GM12878 (cell line): ENCODE data around the gene CDK5RAP1. TPM values are rescaled to one million over a fixed set of nuclear protein-coding genes. Genes with fewer than 3 reads are reported as not detected.

Experiments used
- ATAC-seq: fragments of 200-7000 bp; cut with Tn5 transposase; 3 replicates; pipeline ENCODE4 v1.9.1; 2020; ENCODE audit warnings: mild to moderate bottlenecking, moderate library complexity
- BruUV-seq: library from RNA; stranded (reverse); fragments of 400-500 nt; replicated peaks from 2 replicates; lab custom pipeline; 2021; lab: Mats Ljungman, UMichigan
- CTCF ChIA-PET: fragments of 300-600 bp; sonication (Branson Sonifier 250); formaldehyde crosslinking; extraction: SDS; loops from one replicate; lab custom pipeline; 2021; ENCODE audit warnings: inconsistent platforms; lab: Yijun Ruan, JAX
- POLR2A ChIA-PET: fragments of 350-600 bp; formaldehyde crosslinking; extraction: SDS; loops from one replicate; lab custom pipeline; 2021; ENCODE audit warnings: inconsistent platforms; lab: Charles Lee
- RAD21 ChIA-PET: fragments of 300-600 bp; sonication (Branson Sonifier 250); formaldehyde crosslinking; loops from one replicate; lab custom pipeline; 2023; ENCODE audit warnings: antibody characterized with exemption; ENCODE audit not compliant: unreplicated experiment; lab: Charles Lee
- SMC1A ChIA-PET: fragments of 300-600 bp; sonication (Branson Sonifier 250); formaldehyde crosslinking; loops from one replicate; lab custom pipeline; 2023; ENCODE audit not compliant: unreplicated experiment, uncharacterized antibody; lab: Charles Lee
- DNase-seq: peaks from one replicate; pipeline ENCODE4 v3.0.0-alpha.2; 2011; ENCODE audit warnings: low read depth, low spot score
- FAIRE-seq: peaks from 3 replicates; lab custom pipeline; 2011; peaks lifted over from hg19 to GRCh38; lab: Jason Lieb, UNC
- H2AFZ ChIP-seq: 2 replicates; pipeline ENCODE4 v1.6.0; 2011; ENCODE audit warnings: low read depth, low read length, control low read depth; ENCODE audit not compliant: control insufficient read depth
- H3K27ac ChIP-seq: 2 replicates; pipeline ENCODE4 v1.5.1; 2011; ENCODE audit warnings: control low read depth; ENCODE audit not compliant: control insufficient read depth, insufficient read depth
- H3K27me3 ChIP-seq, 2 experiments: replicated peaks in 1 of 2; 2 replicates each; pipeline versions ENCODE4 v1.6.0 to v1.6.1; 2011; ENCODE audit warnings: low read length in 1 of 2; ENCODE audit not compliant: control insufficient read depth in 2 of 2, insufficient read depth in 2 of 2
- H3K36me3 ChIP-seq, 2 experiments: 2 replicates each; pipeline ENCODE4 v1.5.1; 2011; ENCODE audit warnings: low read length in 1 of 2; ENCODE audit not compliant: control insufficient read depth in 2 of 2, insufficient read depth in 2 of 2
- H3K4me1 ChIP-seq: 2 replicates; pipeline ENCODE4 v1.6.1; 2011; ENCODE audit warnings: mild to moderate bottlenecking, low read length, moderate library complexity, mixed read lengths; ENCODE audit not compliant: control insufficient read depth, insufficient read depth
- H3K4me2 ChIP-seq: 2 replicates; pipeline ENCODE4 v1.6.0; 2011; ENCODE audit warnings: control low read depth; ENCODE audit not compliant: control insufficient read depth, insufficient read depth
- H3K4me3 ChIP-seq: fragments of 200-600 bp; sonication (generic); 2 replicates; pipeline ENCODE4 v1.5.1; 2016
- H3K79me2 ChIP-seq: 2 replicates; pipeline ENCODE4 v1.6.0; 2011; ENCODE audit warnings: low read length; ENCODE audit not compliant: control insufficient read depth, insufficient read depth
- H3K9ac ChIP-seq: 2 replicates; pipeline ENCODE4 v1.8.0; 2011; ENCODE audit warnings: low read length, control low read depth, mixed read lengths; ENCODE audit not compliant: control insufficient read depth, insufficient read depth
- H3K9me3 ChIP-seq: replicated peaks from 3 replicates; pipeline ENCODE4 v1.5.1; 2011; ENCODE audit warnings: mild to moderate bottlenecking, low read length; ENCODE audit not compliant: control insufficient read depth, insufficient read depth
- H4K20me1 ChIP-seq: 2 replicates; pipeline ENCODE4 v1.6.0; 2011; ENCODE audit not compliant: control insufficient read depth, insufficient read depth
- CBFB ChIP-seq: IDR thresholded peaks from 2 replicates; pipeline ENCODE4 v1.6.1; 2016; ENCODE audit warnings: antibody characterized with exemption, low read depth
- FOXK2 ChIP-seq: fragments of 450-650 bp; IDR thresholded peaks from 2 replicates; pipeline ENCODE4 v1.6.1; 2017; ENCODE audit warnings: mild to moderate bottlenecking, moderate library complexity
- FOXM1 ChIP-seq: IDR thresholded peaks from 2 replicates; pipeline ENCODE4 v1.6.1; 2012; ENCODE audit warnings: low read depth, mild to moderate bottlenecking, inconsistent platforms, low read length, moderate library complexity
- GATAD2B ChIP-seq: fragments of 450-650 bp; conservative IDR thresholded peaks from 2 replicates; pipeline ENCODE4 v1.6.1; 2017; ENCODE audit warnings: low read depth, mild to moderate bottlenecking, moderate library complexity
- IKZF2 ChIP-seq, 2 experiments: fragments of 450-650 bp; IDR thresholded peaks; 2 replicates each; pipeline ENCODE4 v1.6.1; 2017; ENCODE audit warnings: mild to moderate bottlenecking in 2 of 2, moderate library complexity in 2 of 2
- JUND ChIP-seq: IDR thresholded peaks from 2 replicates; pipeline ENCODE4 v1.6.1; 2012; ENCODE audit warnings: low read depth, mild to moderate bottlenecking, low read length, improper control_type of control experiment, moderate library complexity
- KAT2A ChIP-seq: conservative IDR thresholded peaks from 2 replicates; pipeline ENCODE4 v1.6.1; 2011; ENCODE audit warnings: low read depth, low read length; ENCODE audit not compliant: control insufficient read depth
- MYC ChIP-seq: IDR thresholded peaks from 2 replicates; pipeline ENCODE4 v1.6.1; 2011; ENCODE audit warnings: mild to moderate bottlenecking, low read length, moderate library complexity, inconsistent platforms; ENCODE audit not compliant: insufficient read depth, insufficient replicate concordance, insufficient read length, severe bottlenecking
- NFIC ChIP-seq: IDR thresholded peaks from 2 replicates; pipeline ENCODE4 v1.6.1; 2012; ENCODE audit warnings: low read depth, mild to moderate bottlenecking, inconsistent platforms, low read length, moderate library complexity
- POLR2AphosphoS5 ChIP-seq: IDR thresholded peaks from 2 replicates; pipeline ENCODE4 v1.6.1; 2011; ENCODE audit warnings: mild to moderate bottlenecking, low read length, inconsistent platforms
- SMAD1 ChIP-seq: fragments of 450-650 bp; IDR thresholded peaks from 2 replicates; pipeline ENCODE4 v1.6.1; 2018; ENCODE audit warnings: mild to moderate bottlenecking, low read depth; ENCODE audit not compliant: partially characterized antibody
- SMARCA5 ChIP-seq: fragments of 450-650 bp; IDR thresholded peaks from 2 replicates; pipeline ENCODE4 v1.6.1; 2017; ENCODE audit warnings: mild to moderate bottlenecking
- SREBF2 ChIP-seq: IDR thresholded peaks from 2 replicates; pipeline ENCODE4 v1.6.1; 2012; ENCODE audit warnings: mild to moderate bottlenecking, low read length
- STAT1 ChIP-seq: fragments of 450-650 bp; conservative IDR thresholded peaks from 2 replicates; pipeline ENCODE4 v1.6.1; 2014; ENCODE audit warnings: antibody characterized with exemption, mild to moderate bottlenecking
- TARDBP ChIP-seq: IDR thresholded peaks from 2 replicates; pipeline ENCODE4 v1.6.1; 2016; ENCODE audit warnings: borderline replicate concordance
- WGBS: methylation state at CpG from one replicate; pipeline ENCODE4 v1.1.6; 2016; ENCODE audit warnings: low lambda C conversion rate; ENCODE audit not compliant: insufficient replicate concordance, insufficient coverage; ENCODE audit errors: missing lambda C conversion rate; 5-methylcytosine and 5-hydroxymethylcytosine counted together
- in situ Hi-C: fragments of 300-500 bp; cut with MboI; formaldehyde crosslinking; loops from 9 replicates; pipeline ENCODE4 v1.14.3; 2018; ENCODE audit warnings: mixed read lengths
- intact Hi-C: fragments of 100-400 bp; cut with micrococcal nuclease; formaldehyde crosslinking; loops from one replicate; pipeline ENCODE4 v1.14.2; 2022; ENCODE audit not compliant: unreplicated experiment
- polyA plus RNA-seq, 11 experiments: library from polyadenylated mRNA; depleted of rRNA in 4 of 11; unstranded in 6 of 11; stranded (reverse) in 5 of 11; fragments of >200 nt; fragmentation: Nextera tagmentation in 4 of 11; fragmentation: Illumina TruSeq in 1 of 11; extraction: Ambion mirVana in 4 of 11; extraction: Trizol in 1 of 11; gene quantifications; 1 replicate in 1 of 11; 2 replicates in 10 of 11; pipeline versions ENCODE4 v1.2.1 to v1.2.3, GENCODE V29; 2011 to 2016; ENCODE audit warnings: inconsistent platforms in 2 of 11, missing spikeins in 2 of 11, low read depth in 1 of 11
- total RNA-seq, 4 experiments: library from RNA; depleted of rRNA in 3 of 4; stranded (reverse); fragments of >200 nt in 3 of 4; fragmentation: Illumina TruSeq in 1 of 4; extraction: Trizol in 1 of 4; gene quantifications; 2 replicates each; pipeline versions ENCODE4 v1.2.1 to v1.2.3, GENCODE V29; 2013 to 2021
- TF ChIP-seq, protein P1 (sequence below): IDR thresholded peaks from 2 replicates; pipeline ENCODE4 v1.6.1; 2012; ENCODE audit warnings: low read depth, low read length, improper control_type of control experiment
- TF ChIP-seq, protein P2 (sequence below): IDR thresholded peaks from 2 replicates; pipeline ENCODE4 v1.6.1; 2012; ENCODE audit warnings: mild to moderate bottlenecking, low read depth, low read length
- TF ChIP-seq, protein P3 (sequence below): fragments of 450-650 bp; conservative IDR thresholded peaks from 2 replicates; pipeline ENCODE4 v1.6.1; 2017; ENCODE audit warnings: mild to moderate bottlenecking, moderate library complexity

CDK5RAP1 gene
- total and polyA plus RNA-seq, 10 of the 15 experiments (the other 5 are each of a cell fraction or from before 2014, with no cell fraction given), result 30.4 to 67.6 (median 38.8) TPM

DNA sequence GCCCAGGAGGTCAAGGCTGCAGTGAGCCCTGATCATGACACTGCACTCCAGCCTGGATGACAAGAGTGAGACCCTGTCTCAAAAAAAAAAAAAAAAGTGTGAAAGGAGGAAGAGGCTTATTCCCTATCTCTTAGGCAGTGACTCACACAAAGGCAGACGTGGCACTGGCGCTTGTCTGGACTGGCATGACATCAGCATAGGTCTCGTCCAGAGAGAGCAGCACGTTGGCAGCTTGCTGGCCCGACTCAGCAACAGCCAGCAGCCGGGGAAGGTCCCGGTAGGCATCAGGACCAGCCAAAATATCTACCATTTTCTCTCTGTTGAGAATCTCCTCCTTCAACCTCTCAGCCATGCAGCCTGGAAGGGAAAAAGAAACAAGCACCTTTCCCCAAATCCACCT, 14.1 kb downstream of the CDK5RAP1 start:
- Histone ChIP-seq H2AFZ (no peak overlapping the region), H4K20me1 (no peaks in the 10 kb centered on the region; the same call in 1 of the 2 replicates), H3K9me3 (no peaks in the 10 kb centered on the region), H3K27ac (no peak overlapping the region), H3K27me3 (no peaks in the 10 kb centered on the region), H3K36me3 (peaks cover 3 to 17% of the 10 kb centered on the region in 2 experiments), H3K79me2 (no peaks in the 10 kb centered on the region), H3K4me1 (no peaks in the 10 kb centered on the region), H3K9ac (no peak overlapping the region), H3K4me3 (no peak overlapping the region), H3K4me2 (no peak overlapping the region)
- FAIRE-seq (no peak), DNase-seq (no peak), ATAC-seq (no peak)
- no TSS peak for BruUV-seq
- WGBS, result 97% methylated on average over 7 of the region's 7 CpGs
- POLR2A ChIA-PET, result no interaction called here
- in situ Hi-C loops, result no loop called here
- SMC1A ChIA-PET, result no interaction called here
- RAD21 ChIA-PET, result no interaction called here
- CTCF ChIA-PET, result no interaction called here
- intact Hi-C loops, result no loop called here
- TF ChIP-seq MYC, result no peak
- TF ChIP-seq, protein P1, sequence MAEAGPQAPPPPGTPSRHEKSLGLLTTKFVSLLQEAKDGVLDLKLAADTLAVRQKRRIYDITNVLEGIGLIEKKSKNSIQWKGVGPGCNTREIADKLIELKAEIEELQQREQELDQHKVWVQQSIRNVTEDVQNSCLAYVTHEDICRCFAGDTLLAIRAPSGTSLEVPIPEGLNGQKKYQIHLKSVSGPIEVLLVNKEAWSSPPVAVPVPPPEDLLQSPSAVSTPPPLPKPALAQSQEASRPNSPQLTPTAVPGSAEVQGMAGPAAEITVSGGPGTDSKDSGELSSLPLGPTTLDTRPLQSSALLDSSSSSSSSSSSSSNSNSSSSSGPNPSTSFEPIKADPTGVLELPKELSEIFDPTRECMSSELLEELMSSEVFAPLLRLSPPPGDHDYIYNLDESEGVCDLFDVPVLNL, result no peak
- TF ChIP-seq SMARCA5, result no peak
- TF ChIP-seq JUND, result no peak
- no peak for TF ChIP-seq CBFB
- TF ChIP-seq FOXM1, result no peak
- no peak for TF ChIP-seq IKZF2 (IDR thresholded peaks at IDR 0.05)
- TF ChIP-seq STAT1, result no peak
- TF ChIP-seq KAT2A, result no peak
- TF ChIP-seq SREBF2, result no peak
- TF ChIP-seq POLR2AphosphoS5, result no peak
- no peak for TF ChIP-seq FOXK2
- no peak for TF ChIP-seq SMAD1
- TF ChIP-seq GATAD2B, result no peak
- no peak for TF ChIP-seq NFIC
- TF ChIP-seq, protein P2, sequence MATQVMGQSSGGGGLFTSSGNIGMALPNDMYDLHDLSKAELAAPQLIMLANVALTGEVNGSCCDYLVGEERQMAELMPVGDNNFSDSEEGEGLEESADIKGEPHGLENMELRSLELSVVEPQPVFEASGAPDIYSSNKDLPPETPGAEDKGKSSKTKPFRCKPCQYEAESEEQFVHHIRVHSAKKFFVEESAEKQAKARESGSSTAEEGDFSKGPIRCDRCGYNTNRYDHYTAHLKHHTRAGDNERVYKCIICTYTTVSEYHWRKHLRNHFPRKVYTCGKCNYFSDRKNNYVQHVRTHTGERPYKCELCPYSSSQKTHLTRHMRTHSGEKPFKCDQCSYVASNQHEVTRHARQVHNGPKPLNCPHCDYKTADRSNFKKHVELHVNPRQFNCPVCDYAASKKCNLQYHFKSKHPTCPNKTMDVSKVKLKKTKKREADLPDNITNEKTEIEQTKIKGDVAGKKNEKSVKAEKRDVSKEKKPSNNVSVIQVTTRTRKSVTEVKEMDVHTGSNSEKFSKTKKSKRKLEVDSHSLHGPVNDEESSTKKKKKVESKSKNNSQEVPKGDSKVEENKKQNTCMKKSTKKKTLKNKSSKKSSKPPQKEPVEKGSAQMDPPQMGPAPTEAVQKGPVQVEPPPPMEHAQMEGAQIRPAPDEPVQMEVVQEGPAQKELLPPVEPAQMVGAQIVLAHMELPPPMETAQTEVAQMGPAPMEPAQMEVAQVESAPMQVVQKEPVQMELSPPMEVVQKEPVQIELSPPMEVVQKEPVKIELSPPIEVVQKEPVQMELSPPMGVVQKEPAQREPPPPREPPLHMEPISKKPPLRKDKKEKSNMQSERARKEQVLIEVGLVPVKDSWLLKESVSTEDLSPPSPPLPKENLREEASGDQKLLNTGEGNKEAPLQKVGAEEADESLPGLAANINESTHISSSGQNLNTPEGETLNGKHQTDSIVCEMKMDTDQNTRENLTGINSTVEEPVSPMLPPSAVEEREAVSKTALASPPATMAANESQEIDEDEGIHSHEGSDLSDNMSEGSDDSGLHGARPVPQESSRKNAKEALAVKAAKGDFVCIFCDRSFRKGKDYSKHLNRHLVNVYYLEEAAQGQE, result no peak
- TF ChIP-seq, protein P3, sequence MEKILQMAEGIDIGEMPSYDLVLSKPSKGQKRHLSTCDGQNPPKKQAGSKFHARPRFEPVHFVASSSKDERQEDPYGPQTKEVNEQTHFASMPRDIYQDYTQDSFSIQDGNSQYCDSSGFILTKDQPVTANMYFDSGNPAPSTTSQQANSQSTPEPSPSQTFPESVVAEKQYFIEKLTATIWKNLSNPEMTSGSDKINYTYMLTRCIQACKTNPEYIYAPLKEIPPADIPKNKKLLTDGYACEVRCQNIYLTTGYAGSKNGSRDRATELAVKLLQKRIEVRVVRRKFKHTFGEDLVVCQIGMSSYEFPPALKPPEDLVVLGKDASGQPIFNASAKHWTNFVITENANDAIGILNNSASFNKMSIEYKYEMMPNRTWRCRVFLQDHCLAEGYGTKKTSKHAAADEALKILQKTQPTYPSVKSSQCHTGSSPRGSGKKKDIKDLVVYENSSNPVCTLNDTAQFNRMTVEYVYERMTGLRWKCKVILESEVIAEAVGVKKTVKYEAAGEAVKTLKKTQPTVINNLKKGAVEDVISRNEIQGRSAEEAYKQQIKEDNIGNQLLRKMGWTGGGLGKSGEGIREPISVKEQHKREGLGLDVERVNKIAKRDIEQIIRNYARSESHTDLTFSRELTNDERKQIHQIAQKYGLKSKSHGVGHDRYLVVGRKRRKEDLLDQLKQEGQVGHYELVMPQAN, result no peak
- TF ChIP-seq TARDBP, result no peak
